Ovary (tissue), 3 donors: Measurements from ENCODE around the gene UBR1.

ENCODE experiments used
- CTCF ChIP-seq, 3 donors: fragments of 450-650 bp in 2 of 3; fragments of 200-600 bp in 1 of 3; IDR thresholded peaks; one replicate each; pipeline versions ENCODE4 v1.5.1 to v1.8.0; 2016 to 2022; ENCODE audit warnings: antibody characterized with exemption in 3 of 3, mild to moderate bottlenecking in 1 of 3
- EP300 ChIP-seq: sonication (generic); formaldehyde crosslinking; IDR thresholded peaks from one replicate; pipeline ENCODE4 v1.6.1; 2017; ENCODE audit warnings: antibody characterized with exemption
- POLR2A ChIP-seq: fragments of 450-650 bp; IDR thresholded peaks from one replicate; pipeline ENCODE4 v1.6.1; 2017; ENCODE audit warnings: antibody characterized with exemption, mild to moderate bottlenecking, moderate library complexity
- donor health status: DM: no; HTN: no; CAD: no.

- no peak for TF ChIP-seq EP300
- no peak for TF ChIP-seq CTCF (IDR thresholded peaks at IDR 0.05)
- TF ChIP-seq POLR2A, result no peak
Observed at GRCh38 chr15:42931702-42932486, 173.9 kb downstream of the UBR1 start.
